OCI-LY3 (cell line): ENCODE measurements around the gene NRXN3.

Source experiments
- EZH2phosphoT487 ChIP-seq: fragments of 200-600 bp; shearing (Covaris generic); IDR thresholded peaks from 2 replicates; pipeline ENCODE4 v1.6.1; 2018; ENCODE audit warnings: antibody characterized with exemption, mixed run types, low read depth
- TF ChIP-seq, protein P1 (sequence below): fragments of 200-600, 300-600 bp; sonication (generic); IDR thresholded peaks from 2 replicates; pipeline ENCODE4 v1.5.1; 2014; ENCODE audit warnings: antibody characterized with exemption, low read length, low read depth

DNA sequence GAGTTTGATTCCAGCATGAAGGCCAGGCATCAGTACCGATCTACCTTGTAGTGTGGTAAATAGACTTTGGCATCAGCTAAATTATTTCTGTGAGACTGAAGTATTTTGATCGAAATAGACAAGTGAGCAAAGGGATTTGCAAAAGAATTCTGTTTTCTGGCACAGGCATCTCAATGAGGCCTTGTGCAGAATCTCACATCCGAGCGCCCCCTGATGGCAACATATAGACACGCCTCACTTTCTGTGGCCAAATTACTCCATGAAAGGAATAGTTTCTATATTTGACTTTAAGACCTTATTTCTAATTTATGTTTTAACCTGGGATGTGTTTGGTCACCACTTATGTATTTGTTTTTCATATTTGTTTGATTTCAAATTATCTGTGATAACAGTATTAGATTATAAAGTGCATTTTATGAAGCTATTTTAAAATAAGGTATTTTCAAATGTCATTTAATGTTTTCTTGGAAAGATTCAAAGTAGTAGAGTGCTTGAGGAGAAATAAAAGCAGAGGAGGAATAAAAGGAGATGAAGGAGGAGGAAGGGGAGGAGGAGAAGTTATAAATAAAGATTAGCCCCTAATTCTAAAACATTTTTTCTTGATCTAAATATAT is 731.9 kb downstream of the NRXN3 start:
- TF ChIP-seq, protein P1, sequence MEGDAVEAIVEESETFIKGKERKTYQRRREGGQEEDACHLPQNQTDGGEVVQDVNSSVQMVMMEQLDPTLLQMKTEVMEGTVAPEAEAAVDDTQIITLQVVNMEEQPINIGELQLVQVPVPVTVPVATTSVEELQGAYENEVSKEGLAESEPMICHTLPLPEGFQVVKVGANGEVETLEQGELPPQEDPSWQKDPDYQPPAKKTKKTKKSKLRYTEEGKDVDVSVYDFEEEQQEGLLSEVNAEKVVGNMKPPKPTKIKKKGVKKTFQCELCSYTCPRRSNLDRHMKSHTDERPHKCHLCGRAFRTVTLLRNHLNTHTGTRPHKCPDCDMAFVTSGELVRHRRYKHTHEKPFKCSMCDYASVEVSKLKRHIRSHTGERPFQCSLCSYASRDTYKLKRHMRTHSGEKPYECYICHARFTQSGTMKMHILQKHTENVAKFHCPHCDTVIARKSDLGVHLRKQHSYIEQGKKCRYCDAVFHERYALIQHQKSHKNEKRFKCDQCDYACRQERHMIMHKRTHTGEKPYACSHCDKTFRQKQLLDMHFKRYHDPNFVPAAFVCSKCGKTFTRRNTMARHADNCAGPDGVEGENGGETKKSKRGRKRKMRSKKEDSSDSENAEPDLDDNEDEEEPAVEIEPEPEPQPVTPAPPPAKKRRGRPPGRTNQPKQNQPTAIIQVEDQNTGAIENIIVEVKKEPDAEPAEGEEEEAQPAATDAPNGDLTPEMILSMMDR = peak; percentile 71
- TF ChIP-seq EZH2phosphoT487 = no peak
